ENCODE measurements around the gene ANKRD40CL. TPM values are rescaled to one million over a fixed set of nuclear protein-coding genes. Genes with fewer than 3 reads are reported as not detected.

ANKRD40CL gene
- total RNA-seq, 1 donor from 2014 or later: not detected

DNA sequence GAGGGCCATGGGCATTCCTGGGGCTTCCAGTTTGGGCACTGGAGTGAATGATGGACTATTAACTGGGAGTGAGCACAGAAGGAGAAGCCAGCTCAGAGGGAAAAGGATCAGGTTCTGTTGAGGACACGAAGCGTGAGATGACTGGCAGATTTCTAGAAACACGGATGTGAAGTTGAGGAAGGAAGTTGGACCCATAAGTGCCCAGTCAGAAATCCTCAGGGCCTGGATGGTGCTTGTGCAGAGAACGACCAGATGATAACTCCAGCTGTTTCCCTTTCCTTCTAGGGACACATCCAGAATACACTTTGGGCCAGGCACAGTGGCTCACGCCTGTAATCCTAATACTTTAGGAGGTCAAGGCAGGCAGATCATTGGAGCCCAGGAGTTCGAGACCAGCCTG lies 23.3 kb upstream of the ANKRD40CL start:
- Histone ChIP-seq H3K79me2 (ENCODE audit: low read depth) (no peaks in the 10 kb centered on the region), H4K20me1 (ENCODE audit: low read depth) (no peaks in the 10 kb centered on the region), H3K36me3 (no peaks in the 10 kb centered on the region), H3K27ac (no peak overlapping the region), H3K4me2 (peak overlapping the region; percentile 29), H3K4me1 (peaks cover 10% of the 10 kb centered on the region), H3F3A (ENCODE audit: low read depth) (no peaks in the 10 kb centered on the region), H3K9ac (no peak overlapping the region), H3K9me3 (ENCODE audit: low read depth) (no peaks in the 10 kb centered on the region), H3K4me3 (no peak overlapping the region), H3K27me3 (no peaks in the 10 kb centered on the region), H2AFZ (replicated peaks) (peak overlapping the region; percentile 77)
- Mint-ChIP-seq H3K27ac (peak overlapping the region; percentile 69), H3K4me1 (peaks cover 22% of the 10 kb centered on the region), H3K9me3 (no peaks in the 10 kb centered on the region), H3K4me3 (no peak overlapping the region), H3K27me3 (ENCODE audit: insufficient read depth, low read depth) (peaks cover 5% of the 10 kb centered on the region), H3K36me3 (no peaks in the 10 kb centered on the region)
- no peak for DNase-seq (ENCODE audit: low spot score)
- TF ChIP-seq EZH2 (IDR thresholded peaks at IDR 0.05) (no peak), EZH2phosphoT487 (IDR thresholded peaks at IDR 0.05) (no peak)
- TF ChIP-seq, protein P1, sequence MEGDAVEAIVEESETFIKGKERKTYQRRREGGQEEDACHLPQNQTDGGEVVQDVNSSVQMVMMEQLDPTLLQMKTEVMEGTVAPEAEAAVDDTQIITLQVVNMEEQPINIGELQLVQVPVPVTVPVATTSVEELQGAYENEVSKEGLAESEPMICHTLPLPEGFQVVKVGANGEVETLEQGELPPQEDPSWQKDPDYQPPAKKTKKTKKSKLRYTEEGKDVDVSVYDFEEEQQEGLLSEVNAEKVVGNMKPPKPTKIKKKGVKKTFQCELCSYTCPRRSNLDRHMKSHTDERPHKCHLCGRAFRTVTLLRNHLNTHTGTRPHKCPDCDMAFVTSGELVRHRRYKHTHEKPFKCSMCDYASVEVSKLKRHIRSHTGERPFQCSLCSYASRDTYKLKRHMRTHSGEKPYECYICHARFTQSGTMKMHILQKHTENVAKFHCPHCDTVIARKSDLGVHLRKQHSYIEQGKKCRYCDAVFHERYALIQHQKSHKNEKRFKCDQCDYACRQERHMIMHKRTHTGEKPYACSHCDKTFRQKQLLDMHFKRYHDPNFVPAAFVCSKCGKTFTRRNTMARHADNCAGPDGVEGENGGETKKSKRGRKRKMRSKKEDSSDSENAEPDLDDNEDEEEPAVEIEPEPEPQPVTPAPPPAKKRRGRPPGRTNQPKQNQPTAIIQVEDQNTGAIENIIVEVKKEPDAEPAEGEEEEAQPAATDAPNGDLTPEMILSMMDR (IDR thresholded peaks at IDR 0.05): no peak

DNA sequence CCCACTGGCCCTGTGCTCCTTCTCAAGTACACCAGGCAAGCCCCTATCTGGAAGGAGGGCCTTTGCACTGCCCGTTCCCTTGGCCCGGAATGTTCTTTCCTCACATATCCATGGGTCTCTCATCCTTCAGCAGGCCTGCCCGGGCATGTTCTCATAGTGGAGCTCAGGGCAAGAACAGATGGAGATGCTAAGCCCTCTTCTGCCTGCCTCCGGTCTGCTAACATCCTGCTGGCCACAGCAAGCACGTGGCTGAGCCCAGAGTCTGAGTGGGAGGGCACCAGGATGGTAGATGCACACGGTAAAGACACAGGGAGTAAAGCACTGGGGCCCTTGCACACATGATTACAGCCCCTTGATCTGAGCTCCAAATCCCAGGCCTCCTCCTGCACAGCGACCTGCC lies 19.8 kb upstream of the ANKRD40CL start:
- Histone ChIP-seq H3K79me2 (ENCODE audit: low read depth) (no peaks in the 10 kb centered on the region), H3K9ac (no peak overlapping the region), H4K20me1 (ENCODE audit: low read depth) (no peaks in the 10 kb centered on the region), H2AFZ (replicated peaks) (peak overlapping the region; percentile 76), H3K36me3 (no peaks in the 10 kb centered on the region), H3K4me2 (no peak overlapping the region), H3K27ac (no peak overlapping the region), H3F3A (ENCODE audit: low read depth) (no peaks in the 10 kb centered on the region), H3K4me1 (peaks cover 10% of the 10 kb centered on the region), H3K27me3 (no peaks in the 10 kb centered on the region), H3K4me3 (no peak overlapping the region), H3K9me3 (ENCODE audit: low read depth) (no peaks in the 10 kb centered on the region)
- Mint-ChIP-seq H3K27ac (peak overlapping the region; percentile 64), H3K36me3 (no peaks in the 10 kb centered on the region), H3K27me3 (ENCODE audit: insufficient read depth, low read depth) (peaks cover 8% of the 10 kb centered on the region), H3K4me1 (peaks cover 19% of the 10 kb centered on the region), H3K4me3 (no peak overlapping the region), H3K9me3 (no peaks in the 10 kb centered on the region)
- DNase-seq (ENCODE audit: low spot score): no peak
- TF ChIP-seq EZH2phosphoT487 (IDR thresholded peaks at IDR 0.05) (no peak), EZH2 (IDR thresholded peaks at IDR 0.05) (no peak)
- TF ChIP-seq, protein P1 (IDR thresholded peaks at IDR 0.05): no peak

DNA sequence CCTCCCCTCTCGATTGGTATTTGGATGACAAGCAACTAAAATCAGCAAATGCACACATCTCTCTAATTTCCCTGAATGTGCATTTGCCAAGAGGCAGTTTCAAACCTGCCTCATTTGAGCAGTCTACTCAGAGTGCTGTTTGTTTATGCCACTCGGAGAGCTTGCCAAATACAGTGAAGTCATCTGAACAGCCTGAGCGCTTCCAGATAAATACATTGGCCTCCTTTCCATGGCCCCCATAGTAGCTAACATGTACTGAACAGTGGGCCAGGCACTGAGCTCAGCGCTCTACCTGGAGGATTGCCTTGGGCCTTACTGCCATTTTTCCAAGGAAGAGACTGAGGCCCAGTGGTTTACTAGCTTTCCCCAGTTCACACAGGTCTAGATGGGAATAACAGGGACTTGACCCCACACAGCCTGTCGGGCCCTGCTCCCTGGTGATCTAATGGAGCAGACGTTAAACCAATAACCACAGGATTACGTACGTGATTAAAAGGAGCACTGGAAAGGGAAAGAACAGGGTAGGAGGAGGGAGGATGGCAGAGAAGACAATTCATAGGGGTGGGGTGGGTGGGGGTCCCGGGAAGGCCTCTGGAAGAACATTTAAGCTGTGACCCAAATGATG lies 18.7 kb upstream of the ANKRD40CL start:
- no peaks in the 10 kb centered on the region for H3K79me2 ChIP-seq (ENCODE audit: low read depth)
- no peak overlapping the region for H2AFZ ChIP-seq (replicated peaks)
- peaks cover 19% of the 10 kb centered on the region for H3K4me1 Mint-ChIP-seq
- H3K4me3 Mint-ChIP-seq: no peak overlapping the region
- H3K4me1 ChIP-seq: peaks cover 10% of the 10 kb centered on the region
- no peak overlapping the region for H3K4me2 ChIP-seq
- TF ChIP-seq EZH2phosphoT487 (IDR thresholded peaks at IDR 0.05): no peak
- TF ChIP-seq, protein P1 (IDR thresholded peaks at IDR 0.05): no peak
- no peak for TF ChIP-seq EZH2 (IDR thresholded peaks at IDR 0.05)
- H3K27me3 Mint-ChIP-seq (ENCODE audit: insufficient read depth, low read depth): peaks cover 8% of the 10 kb centered on the region
- H3K27ac ChIP-seq: no peak overlapping the region
- H3K36me3 Mint-ChIP-seq: no peaks in the 10 kb centered on the region
- no peaks in the 10 kb centered on the region for H3K9me3 ChIP-seq (ENCODE audit: low read depth)
- H3K4me3 ChIP-seq: no peak overlapping the region
- H3K9me3 Mint-ChIP-seq: no peaks in the 10 kb centered on the region
- DNase-seq (ENCODE audit: low spot score): no peak
- no peaks in the 10 kb centered on the region for H3F3A ChIP-seq (ENCODE audit: low read depth)
- H3K27me3 ChIP-seq: no peaks in the 10 kb centered on the region
- H3K9ac ChIP-seq: no peak overlapping the region
- no peak overlapping the region for H3K27ac Mint-ChIP-seq
- H4K20me1 ChIP-seq (ENCODE audit: low read depth): no peaks in the 10 kb centered on the region
- H3K36me3 ChIP-seq: no peaks in the 10 kb centered on the region

Measured in neural progenitor cell (in vitro differentiated cells).